NCI-H82 (cell line): Measurements from ENCODE around the gene BLVRA.
"Not testable (repeated sequence)": the region's sequence is repeated elsewhere in the genome, so short reads cannot be mapped to it uniquely, and the experiment has no call there.

Experiments used
- DNase-seq: peaks from one replicate; lab custom pipeline; 2025; lab: John Stamatoyannopoulos, UW

BLVRA gene

DNA sequence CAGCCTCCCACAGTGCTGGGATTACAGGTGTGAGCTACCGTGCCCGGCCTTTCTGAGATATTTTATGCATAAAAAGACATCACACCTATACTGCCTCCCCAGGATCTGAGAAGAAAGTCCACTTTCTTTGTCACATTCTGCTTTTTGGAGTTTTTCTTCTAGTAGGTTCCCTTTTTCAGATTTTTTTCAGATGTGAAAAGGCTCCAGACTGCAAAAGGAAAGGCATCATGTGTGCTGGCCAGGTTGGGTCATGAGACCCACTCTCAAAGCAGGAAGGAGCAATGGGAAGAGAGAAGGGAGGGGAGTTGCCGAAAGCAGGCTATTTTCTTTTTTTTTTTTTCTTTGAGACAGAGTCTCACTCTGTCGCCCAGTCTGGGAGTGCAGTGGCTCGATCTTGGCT, 10.8 kb downstream of the BLVRA start:
- no peak for DNase-seq

DNA sequence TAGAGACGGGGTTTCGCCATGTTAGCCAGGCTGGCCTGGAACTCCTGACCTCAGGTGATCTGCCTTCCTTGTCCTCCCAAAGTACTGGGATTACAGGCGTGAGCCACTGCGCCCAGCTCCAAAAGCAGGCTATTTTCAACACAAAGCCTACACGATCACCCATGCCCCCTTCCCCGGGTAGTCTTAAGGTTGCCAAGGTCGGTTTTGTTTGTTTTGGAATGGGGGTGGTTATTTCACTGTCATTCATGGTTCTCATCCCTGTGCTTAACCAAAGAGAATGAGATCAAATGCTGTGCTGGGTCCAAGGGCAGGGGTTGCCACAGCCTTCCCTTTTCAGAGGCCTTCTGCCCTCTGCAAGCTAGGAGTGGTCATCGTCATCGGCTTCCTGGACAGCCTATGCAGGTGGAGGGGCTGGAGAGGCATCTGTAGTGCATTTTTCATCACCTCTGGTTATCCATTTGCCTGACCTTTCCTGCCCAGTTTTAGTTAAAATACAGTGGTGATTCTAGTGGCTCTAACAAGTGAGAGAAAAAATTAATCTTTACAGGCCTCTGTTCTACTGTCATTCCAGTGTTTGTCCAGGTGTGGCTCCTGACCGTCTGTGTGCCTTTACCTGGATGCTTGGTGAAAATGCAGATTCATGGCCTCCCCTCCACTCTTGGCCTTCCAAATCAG, 11.4 kb downstream of the BLVRA start:
- DNase-seq, result no peak

GRCh38 chr7:43771128-43771527, 12.6 kb downstream of the BLVRA start:
- DNase-seq, result no peak

GRCh38 chr7:43771573-43771972, 13.1 kb downstream of the BLVRA start:
- no peak for DNase-seq

DNA sequence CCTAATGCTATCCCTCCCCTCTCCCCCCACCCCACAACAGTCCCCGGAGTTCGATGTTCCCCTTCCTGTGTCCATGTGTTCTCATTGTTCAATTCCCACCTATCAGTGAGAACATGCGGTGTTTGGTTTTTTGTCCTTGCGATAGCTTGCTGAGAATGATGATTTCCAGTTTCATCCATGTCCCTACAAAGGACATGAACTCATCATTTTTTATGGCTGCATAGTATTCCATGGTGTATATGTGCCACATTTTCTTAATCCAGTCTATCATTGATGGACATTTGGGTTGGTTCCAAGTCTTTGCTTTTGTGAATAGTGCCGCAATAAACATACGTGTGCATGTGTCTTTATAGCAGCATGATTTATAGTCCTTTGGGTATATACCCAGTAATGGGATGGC, 14.8 kb downstream of the BLVRA start:
- not testable (repeated sequence) for DNase-seq

DNA sequence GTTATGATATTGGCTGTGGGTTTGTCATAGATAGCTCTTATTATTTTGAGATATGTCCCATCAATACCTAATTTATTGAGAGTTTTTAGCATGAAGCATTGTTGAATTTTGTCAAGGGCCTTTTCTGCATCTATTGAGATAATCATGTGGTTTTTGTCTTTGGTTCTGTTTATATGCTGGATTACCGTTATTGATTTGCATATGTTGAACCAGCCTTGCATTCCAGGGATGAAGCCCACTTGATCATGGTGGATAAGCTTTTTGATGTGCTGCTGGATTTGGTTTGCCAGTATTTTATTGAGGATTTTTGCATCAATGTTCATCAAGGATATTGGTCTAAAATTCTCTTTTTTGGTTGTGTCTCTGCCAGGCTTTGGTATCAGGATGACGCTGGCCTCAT, 16.8 kb downstream of the BLVRA start:
- DNase-seq, result not testable (repeated sequence)

GRCh38 chr7:43778293-43779044, 20.0 kb downstream of the BLVRA start:
- DNase-seq, result not testable (repeated sequence)

DNA sequence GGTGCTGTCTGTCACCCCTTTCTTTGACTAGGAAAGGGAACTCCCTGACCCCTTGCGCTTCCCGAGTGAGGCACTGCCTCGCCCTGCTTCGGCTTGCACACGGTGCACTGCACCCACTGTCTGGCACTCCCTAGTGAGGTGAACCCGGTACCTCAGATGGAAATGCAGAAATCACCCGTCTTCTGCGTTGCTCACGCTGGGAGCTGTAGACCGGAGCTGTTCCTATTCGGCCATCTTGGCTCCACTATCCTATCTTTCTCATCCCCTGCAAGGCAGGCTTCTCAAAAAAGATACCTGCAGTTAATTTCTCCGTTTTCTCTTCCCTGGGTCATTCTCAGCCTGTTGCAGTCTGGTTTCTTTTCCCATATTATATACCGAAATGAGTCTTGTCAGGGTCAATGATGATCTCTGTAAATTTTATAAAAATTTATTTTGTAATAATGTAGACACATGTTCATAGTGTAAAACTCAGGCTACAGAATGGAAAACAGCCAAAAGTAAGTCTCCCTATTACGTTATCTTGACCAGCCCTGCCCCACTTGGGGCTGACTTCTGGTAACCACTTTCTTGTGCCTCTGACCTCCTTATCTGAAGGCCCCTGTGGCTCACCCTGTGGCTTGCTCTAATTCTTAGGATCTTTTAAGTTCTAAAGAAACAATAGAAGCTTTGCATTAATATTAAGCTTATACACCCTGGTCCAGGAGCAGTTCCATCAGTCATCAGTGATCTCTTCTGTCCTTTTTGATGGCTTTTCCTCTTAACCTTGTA, 20.7 kb downstream of the BLVRA start:
- DNase-seq, result no peak

DNA sequence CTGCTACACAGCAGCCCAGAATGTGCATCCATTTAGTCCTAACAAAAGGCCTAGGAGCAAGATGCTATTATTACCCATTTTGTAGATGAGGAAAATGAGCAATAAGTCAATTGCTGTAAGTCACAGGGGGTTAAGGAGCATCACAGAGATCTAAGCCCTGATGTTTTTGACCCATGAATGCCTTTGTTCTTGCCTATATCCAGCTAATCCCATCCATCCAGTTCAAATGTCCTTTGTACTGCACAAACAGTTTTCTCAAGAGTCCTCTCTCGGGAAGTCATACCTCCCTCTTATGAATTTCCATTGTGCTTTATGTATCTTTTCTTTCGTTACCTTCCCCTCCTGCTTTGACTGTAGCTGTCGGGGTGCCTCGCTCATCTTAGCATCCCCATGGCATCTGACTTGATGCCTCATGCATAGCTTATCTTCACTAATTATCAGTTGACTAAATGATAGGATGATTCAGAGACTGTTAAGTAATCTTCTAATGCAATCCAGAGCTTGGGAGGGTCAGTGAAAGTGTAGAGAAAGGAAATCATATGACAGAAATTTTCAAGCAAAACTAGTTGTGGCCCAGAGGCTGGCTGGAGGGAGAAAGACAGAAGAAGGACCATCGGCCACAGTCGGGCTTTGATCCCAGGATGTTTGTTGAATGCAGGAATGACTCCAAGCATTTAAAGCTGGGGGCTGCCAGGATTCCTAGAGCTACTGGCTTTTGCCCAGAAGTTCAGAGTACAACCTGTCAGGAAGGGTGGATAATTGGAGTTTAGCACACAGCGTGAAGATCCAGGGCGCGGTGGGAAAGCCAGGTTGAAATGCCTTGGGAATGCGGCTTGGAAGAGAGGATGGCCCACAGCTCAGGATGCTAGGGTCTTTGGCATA, 23.5 kb downstream of the BLVRA start:
- DNase-seq, result no peak

DNA sequence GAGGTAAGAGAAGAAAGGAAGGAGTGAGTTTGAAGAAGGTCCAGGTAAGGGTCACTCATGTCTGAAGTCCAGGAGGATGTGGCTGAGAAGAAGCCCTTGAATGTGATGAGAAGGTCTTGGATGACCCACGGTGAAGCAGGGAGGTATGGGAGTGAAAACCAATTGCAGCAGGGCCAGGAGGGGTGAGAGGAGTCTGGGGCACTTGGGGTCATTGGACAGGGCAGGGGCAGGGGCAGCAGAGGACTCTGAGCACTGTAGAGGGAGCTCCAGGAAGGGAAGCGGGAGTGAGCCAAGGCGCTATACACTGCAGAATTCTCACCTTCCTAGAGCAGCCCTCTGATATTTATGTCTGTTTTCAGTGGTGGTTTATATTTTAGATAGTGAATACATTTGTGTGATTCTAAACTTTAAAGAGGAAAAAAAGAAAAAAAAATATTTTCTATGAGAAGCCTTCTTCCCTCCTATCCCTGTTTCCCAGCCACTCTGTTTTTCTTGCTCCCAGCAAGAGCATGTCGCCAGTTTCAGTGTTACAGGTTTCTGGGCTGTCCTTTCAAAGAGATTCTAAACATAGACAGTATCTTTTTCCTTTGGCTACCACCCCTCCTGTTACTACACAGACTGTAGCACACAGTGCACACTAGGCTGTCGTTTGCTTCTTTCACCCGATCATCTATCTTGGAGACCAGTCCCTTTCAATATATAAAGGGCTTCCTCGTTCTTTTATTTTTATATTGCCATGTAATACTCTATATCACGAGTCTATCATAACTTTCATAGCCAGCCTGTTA, 24.5 kb downstream of the BLVRA start:
- DNase-seq, result no peak

- DNase-seq, result no peak
Measured at GRCh38 chr7:43784030-43784584, 25.6 kb downstream of the BLVRA start.

DNA sequence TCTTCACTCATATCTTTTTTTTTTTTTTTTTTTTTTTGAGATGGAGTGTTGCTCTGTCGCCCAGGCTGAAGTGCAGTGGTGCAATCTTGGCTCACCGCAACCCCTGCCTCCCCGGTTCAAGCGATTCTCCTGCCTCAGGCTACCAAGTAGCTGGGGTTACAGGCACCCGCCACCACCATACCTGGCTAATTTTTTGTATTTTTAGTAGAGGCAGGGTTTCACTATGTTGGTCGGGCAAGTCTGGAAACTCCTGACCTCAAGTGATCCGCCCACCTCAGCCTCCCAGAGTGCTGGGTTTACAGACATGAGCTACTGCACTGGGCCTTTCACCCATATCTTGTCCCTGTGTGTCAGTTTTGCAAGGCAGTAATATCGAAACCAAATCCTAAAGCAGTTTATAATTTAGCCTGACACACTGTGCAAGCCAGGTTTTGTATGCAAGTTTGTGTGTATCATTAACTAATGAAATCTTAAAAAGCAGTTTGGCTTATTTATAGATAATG, 26.2 kb downstream of the BLVRA start:
- DNase-seq, result not testable (repeated sequence)

GRCh38 chr7:43785420-43785819, 26.9 kb downstream of the BLVRA start:
- DNase-seq, result no peak

DNA sequence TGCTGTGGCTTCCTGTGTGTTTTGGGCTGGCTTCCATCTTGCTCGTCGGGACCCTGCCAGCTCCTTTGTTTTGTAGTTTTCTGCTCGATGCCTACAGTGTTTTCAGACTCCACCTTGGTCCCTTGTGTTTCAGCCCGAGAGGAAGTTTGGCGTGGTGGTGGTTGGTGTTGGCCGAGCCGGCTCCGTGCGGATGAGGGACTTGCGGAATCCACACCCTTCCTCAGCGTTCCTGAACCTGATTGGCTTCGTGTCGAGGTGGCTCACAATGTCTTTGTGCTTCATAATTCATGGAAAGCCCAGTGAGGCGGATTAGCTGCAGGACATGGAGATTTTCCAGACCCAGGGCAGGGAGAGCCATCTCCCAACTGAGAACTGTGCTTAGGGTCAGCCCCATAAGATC, 29.3 kb downstream of the BLVRA start:
- no peak for DNase-seq

GRCh38 chr7:43790006-43790405, 31.5 kb downstream of the BLVRA start:
- no peak for DNase-seq

- no peak for DNase-seq
Measured at GRCh38 chr7:43790834-43791233, 32.4 kb downstream of the BLVRA start.

GRCh38 chr7:43791665-43792064, 33.2 kb downstream of the BLVRA start:
- no peak for DNase-seq

- no peak for DNase-seq
Measured at GRCh38 chr7:43792471-43793150, 34.1 kb downstream of the BLVRA start.

- DNase-seq, result peak; percentile 16
Measured at GRCh38 chr7:43799605-43800004, 41.1 kb downstream of the BLVRA start.

DNA sequence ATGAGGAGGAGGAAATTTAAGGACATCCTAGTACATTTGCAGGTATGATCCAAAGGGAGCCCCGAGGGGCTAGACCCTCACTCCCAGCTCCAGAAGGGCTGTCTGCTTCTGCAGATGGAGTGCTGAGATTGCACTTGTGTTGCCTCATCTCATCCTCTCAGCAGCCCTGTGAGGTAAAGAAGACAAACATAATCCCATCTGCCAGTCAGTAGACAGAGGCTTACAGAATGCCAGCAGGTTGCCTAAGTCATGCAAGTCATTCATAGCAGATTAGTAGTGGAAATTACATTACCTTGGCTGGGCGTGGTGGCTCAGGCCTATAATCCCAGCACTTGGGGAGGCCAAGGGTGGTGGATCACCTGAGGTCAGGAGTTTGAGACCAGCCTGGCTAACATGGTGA, 45.4 kb downstream of the BLVRA start:
- DNase-seq, result peak; percentile 99
